Bone marrow (tissue), 2 donors: ENCODE data around the gene RAB14.
"Not testable (repeated sequence)": the region's sequence is repeated elsewhere in the genome, so short reads cannot be mapped to it uniquely, and the experiment has no call there.

ENCODE experiments used
- DNase-seq, 2 donors: peaks; one replicate each; lab custom pipeline; 2025; lab: John Stamatoyannopoulos, UW

Gene RAB14

DNA sequence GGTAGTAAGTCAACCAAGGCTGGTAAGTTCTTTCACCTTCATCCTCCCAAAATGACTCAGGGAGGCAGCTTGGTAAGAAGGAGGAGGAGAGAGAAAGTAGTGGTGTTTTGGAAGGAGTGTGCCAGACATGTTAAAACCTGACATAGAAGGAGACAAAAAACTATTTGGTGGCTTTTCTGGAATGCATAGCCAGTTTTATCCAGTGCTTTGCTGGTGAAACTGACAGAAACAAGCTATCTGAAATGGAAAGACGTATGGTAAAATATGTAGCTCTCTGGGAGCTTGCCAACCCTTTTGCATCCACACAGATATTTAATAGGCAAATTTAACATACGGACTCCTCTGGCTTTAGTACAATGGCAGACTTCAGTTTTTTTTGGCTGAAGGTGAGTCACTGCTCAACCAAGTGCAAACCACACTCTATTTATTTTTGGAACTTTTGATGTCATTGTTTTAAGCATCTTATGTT, 45.4 kb downstream of the RAB14 start:
- DNase-seq = peak in 1 of 2 donors; percentile 82

DNA sequence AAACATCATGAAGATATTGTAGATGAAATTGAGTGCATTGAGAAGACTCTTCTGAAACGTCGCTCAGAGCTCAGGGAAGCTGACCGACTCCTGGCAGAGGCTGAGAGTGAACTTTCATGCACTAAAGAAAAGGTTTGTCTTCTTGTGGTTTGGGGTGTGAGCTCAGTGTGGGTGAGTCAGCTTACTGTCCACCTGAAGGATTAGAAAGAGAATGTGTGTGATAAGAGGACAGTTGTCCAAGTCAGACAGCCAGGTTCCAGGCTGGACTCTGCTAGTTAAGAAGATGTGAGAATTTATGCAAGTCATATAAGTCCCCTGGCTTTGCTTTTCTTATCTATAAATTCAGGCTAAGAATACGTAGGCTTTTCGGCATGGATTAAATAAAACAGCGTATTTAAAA, 46.9 kb downstream of the RAB14 start:
- no peak for DNase-seq

DNA sequence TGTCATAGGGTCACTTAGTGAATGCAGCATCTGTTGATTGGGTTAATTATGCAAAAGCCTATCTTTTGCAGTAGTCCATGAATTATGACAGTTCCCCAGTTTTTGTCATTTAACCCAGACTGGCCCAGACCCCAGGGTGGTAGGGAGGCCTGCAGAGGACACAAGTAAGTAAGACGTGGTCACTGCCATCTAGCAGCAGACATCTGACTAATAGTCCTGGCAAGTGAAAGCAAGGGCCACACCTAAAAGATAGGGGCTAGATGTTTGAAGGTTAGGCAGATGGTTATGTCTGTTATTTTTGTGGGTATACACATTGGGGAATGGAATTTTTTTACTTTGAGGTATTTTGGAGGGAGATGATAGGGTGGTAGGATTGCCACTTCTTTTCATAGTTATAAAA, 48.0 kb downstream of the RAB14 start:
- DNase-seq = no peak

DNA sequence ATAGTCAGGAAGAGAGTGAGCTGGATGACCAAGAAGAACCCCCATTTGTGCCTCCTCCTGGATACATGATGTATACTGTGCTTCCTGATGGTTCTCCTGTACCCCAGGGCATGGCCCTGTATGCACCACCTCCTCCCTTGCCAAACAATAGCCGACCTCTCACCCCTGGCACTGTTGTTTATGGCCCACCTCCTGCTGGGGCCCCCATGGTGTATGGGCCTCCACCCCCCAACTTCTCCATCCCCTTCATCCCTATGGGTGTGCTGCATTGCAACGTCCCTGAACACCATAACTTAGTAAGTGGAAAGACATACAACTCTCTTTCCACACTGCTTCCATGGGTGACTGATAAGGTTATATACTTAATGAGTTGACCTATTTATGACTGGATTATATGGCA, 51.5 kb downstream of the RAB14 start:
- DNase-seq = no peak

DNA sequence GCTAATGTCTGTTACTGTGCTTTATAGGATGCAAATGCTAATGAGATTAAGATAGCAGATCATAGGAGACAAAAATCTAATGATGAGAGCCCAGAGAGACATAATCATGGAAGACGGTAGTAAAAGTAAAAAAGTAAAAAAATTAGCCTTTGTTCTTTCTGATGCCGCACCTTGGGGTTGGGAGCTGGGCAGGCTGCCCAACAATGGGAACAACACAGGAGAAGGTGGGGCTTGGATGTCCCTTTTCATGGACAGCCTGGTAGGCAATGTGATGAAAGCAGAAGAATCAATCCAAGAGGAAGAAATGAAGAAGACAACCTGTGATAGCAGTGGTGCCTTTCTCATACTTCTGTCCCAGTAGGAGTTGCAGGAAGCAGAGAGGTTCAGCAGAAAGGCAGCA, 57.2 kb downstream of the RAB14 start:
- DNase-seq = no peak

DNA sequence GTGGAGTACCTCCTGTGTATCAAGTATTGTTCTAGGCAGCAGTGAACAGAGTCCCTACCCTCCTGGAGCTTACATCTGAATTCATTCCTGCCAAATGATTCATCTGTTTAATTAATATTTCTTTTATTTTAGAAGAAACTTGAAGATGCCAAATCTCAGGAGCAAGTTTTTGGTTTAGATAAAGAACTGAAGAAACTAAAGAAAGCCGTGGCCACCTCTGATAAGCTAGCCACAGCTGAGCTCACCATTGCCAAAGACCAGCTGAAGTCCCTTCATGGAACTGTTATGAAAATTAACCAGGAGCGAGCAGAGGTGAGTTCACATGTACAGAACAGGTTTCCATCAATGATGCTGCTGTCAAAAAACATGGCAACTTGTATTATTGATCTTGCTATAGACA, 57.9 kb downstream of the RAB14 start:
- no peak for DNase-seq

DNA sequence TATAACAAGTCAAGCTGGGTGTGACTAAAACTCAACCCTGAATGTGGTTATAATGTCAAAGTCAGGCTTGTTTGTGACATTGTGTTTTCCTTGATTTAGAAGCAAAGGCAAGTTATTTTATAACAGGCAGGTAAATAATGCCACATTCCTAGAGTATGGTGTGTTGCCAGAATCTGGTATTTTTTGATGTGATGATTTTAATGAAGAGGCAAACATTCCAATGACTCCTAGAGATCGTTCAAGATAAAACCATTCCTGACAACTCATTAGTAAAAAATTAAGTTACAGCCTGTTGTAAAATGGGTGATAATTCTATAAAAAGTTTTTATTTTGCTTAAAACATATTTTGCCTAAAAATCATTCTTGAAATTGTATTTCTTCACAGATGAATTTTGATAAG, 60.0 kb downstream of the RAB14 start:
- DNase-seq = no peak

DNA sequence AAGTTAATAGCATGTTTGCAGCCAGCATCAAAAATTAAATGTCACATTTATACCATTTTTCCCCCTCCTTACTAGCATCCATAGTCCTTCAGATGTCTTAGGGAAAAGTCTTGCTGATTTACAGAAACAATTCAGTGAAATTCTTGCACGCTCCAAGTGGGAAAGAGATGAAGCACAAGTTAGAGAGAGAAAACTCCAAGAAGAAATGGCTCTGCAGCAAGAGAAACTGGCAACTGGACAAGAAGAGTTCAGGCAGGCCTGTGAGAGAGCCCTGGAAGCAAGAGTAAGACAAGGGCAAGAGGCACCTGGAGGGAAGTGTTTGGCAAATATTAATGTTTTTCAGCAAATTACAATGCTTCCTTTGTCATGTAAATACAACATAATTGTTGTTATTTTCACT, 60.4 kb downstream of the RAB14 start:
- DNase-seq = no peak

DNA sequence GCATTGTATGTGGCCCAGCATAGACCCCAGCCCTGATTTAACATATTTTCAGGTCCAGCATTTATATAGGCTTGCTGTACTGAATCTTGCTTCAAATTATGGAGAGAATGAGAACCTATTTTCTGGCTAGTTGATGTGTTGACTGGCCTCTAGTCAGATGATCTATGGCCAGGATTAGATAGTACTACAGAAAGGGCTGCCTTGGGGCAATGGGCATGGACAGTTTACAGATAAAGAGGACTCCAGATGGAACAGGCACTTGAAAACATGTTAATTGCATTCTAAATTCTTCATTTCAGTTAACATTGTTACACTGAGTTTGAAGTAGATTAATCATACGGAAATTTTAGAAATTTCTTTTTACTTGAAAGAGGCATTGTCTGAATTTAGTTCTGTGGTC, 61.5 kb downstream of the RAB14 start:
- DNase-seq = no peak

DNA sequence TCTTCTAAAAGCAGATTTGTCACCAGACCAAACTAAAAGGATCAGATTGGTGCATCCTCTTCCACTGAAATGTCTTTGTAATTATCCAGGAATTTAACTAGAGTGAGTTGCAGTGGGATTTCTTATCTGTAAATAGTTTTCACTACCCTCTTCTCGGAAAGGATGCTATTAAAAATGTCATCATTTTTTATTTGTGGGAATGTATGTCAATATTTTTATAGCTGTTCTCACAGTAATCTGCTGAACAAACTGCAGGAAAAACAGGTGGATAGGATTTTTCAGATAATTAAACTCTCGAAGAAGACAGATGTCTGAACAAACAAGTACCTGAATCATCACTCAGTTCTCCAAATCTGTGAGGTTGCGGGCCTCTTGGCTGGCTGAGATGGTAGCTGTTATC, 62.7 kb downstream of the RAB14 start:
- DNase-seq = no peak

DNA sequence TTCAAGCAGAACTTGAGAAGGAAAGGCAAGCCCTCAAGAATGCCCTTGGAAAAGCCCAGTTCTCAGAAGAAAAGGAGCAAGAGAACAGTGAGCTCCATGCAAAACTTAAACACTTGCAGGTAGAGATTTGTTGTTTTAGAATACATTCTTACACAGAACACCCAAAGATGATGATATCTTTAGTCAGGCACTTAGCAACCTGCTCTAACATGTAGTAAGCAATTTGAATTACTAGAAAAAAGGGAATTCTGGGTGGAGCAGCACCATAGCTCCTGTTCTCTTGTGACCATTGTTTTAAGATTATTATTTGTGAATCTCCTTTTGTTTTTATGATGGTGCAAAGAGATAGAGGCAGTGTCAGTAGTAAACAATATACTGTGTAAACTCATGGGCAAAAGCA, 63.1 kb downstream of the RAB14 start:
- DNase-seq = no peak

DNA sequence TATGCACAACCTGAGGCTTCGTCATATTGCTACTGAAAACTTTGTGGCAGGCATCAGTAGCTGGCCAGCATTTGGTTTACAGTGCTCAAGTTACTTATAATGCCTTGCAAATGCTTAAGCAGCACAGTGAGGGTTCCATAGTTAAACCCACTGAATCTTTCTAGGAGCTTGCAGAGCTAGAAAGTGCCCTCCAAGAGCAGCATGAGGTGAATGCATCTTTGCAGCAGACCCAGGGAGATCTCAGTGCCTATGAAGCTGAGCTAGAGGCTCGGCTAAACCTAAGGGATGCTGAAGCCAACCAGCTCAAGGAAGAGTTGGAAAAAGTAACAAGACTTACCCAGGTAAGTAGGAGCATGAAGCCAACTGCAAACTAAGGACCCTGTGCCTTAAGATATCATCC, 66.0 kb downstream of the RAB14 start:
- no peak for DNase-seq

DNA sequence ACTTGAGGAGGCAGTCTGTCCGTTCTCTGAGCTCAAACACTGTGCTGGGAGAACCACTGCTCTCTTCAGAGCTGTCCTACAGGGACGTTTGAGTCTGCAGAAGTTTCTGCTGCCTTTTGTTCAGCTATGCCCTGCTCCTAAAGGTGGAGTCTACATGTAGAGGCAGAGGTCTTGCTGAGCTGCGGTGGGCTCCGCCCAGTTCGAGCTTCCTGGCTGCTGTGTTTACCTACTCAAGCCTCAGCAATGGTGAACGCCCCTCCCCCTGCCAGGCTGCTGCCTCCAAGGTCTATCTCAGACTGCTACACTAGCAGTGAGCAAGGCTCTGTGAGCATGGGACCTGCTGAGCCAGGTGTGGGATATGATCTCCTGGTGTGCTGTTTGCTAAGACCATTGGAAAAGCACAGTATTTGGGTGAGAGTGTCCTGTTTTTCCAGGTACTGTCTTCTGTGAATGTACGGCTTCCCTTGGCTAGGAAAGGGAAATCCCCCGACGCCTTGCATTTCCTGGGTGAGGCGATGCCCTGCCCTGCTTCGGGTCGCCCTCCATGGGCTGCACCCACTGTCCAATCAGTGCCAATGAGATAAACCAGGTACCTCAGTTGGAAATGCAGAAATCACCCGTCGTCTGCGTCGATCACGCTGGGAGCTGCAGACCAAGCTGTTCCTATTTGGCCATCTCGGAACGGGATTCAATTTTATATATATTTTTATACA, 68.4 kb downstream of the RAB14 start:
- DNase-seq = no peak

DNA sequence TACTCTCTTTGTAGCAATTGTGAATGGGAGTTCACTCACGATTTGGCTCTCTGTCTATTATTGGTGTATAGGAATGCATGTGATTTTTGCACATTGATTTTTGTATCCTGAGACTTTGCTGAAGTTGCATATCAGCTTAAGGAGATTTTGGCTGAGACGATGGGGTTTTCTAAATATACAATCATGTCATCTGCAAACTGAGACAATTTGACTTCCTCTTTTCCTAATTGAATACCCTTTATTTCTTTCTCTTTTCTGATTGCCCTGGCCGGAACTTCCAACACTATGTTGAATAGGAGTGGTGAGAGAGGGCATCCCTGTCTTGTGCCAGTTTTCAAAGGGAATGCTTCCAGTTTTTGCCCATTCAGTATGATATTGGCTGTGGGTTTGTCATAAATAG, 72.3 kb downstream of the RAB14 start:
- not testable (repeated sequence) for DNase-seq
